ENCODE measurements around the gene BRIP1. TPM values are rescaled to one million over a fixed set of nuclear protein-coding genes. Genes with fewer than 3 reads are reported as not detected.

Gene BRIP1
- total RNA-seq = 7.3 and 7.6 TPM in 2 replicates

DNA sequence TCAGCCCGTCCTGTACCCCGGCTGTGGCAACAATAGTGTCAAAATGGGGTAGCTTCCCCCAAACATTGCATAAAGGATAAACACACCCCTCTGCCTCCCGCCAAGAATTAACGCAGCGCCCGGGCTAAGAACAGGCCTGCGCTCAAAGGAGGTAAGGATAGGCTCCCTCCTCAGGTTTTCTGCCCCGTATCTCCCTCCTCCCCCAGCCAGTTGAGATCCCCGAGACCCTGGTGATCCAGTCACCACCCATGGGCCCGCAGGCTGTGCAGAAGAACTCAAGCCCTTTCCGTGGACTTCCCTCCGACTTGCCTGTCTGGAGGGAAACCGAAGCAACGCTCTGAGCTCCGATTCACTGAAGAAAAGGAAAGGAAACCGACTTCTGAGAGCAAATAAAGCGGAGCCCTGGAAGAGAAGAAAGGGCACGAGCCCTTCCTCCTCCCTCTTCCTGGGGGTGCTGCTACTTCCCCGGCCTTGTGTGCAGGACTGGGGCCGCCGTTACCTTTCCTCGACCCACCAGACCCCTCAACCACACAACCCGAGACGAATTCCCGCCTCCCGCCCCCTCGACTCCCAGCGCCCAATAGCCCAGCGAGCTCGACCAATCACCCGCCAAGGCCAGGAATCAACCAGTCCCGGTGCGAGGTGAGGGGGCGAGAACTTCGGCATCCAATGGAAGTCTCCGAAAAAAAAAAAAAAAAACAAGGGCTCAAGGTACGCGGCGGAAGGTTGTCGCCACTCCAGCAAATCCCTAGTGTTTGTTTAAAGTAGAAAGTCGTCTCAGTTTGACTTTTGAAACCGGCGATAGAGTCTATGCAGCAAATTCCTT lies at the start of gene BRIP1:
Gene BRIP1, minus strand, starts transcription at position 554 of the 826 bp plus-strand sequence. CDS start 1,989 bp downstream, outside the sequence.

Other genes starting within 250 kb of the BRIP1 start
- gene INTS2, start 64.5 kb upstream of the BRIP1 start, total RNA-seq = 11.5 and 12.2 TPM in 2 replicates
- 17.0 and 18.7 TPM in 2 replicates for gene MED13, start 201.8 kb upstream of the BRIP1 start, total RNA-seq

Data from mammary microvascular endothelial cell (primary cell).